HG02943 (cell line): ENCODE measurements around the gene TLE1.

Source experiments
- ATAC-seq: cut with Tn5 transposase; IDR thresholded peaks from one replicate; pipeline ENCODE4 v1.9.1; 2021; ENCODE audit warnings: mild to moderate bottlenecking, low read depth, moderate library complexity; ENCODE audit not compliant: unreplicated experiment

TLE1 gene

DNA sequence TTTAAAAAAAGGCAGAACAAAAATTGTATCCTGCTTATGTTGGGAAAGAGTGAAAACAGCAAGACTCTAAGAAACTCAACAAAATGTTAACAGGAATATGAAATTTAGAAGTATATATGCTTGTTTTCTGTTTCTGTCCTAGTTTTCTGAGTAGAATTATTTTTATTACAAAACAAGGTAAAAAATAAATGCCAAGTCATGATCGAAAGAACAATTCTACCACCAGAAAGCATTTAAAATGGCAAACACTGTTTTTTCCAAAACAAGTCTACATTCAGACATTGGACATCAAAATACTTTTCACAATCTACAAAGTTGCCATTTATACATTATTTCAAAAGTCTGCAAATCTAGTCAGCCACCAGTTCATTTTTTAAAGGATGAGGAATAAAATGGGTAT lies 102.6 kb downstream of the TLE1 start:
- ATAC-seq = no peak

DNA sequence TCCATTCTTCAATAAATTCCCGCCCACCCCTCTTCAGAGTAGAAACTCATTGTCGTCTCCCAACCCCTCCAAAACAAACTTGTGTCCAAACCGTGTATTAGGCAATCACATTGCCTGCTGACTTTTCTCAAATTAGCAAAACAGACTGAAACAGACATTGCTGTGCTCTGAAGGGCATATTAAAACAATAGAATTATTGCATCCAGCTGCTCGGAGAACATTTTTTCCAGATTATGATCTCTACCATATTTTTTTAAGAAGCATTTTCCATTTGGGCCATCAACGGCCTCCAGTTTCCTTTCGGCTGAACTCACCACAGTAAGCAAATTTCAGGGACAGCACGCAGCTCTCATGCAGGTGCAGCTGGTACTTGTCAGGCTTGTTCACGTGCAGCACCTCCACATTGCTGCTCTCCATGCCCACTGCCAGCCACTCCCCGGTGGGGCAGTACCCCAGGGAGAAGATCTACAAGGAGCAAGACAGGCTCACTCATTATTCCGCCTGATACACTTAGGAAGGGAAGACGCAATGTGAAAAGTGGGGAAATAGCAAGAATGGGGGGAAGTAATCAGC lies 104.1 kb downstream of the TLE1 start:
- ATAC-seq = no peak

DNA sequence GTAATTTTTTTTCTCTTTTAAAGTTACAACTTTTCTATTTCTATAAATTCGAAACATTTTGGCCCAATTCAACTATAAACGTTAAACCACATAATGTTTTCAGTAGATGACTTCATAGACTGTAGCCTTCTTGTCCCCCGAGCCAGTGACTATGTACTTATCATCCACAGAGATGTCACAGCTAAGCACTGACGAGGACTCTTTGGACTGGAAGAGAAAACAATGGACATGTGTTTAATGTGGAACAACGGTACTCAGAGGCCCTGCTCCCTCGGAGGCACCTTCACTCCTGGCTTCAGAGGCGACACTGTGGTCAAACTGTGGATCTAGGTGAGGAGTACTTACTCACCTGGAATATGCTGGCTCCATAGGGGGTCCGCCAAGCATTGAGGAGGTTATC lies 105.2 kb downstream of the TLE1 start:
- ATAC-seq = no peak

DNA sequence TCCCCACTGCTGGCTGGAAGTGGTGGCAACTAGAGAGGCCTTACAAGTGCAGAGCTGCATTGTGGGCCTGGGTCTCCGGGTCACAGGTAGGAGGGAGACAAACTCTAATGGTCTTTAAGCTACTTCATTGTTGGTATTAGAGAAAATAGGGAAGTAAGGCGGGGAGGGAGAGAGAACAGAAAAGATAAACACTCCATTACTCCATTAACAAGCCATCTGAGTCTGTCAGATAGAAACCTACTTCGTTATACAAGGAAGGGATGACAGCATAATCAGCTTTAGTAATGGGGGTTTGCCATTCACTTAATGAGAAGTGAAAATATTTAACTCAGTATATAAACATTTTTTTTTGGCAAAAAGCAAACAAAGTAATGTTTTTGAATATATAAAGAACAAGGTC lies 107.4 kb downstream of the TLE1 start:
- no peak for ATAC-seq

DNA sequence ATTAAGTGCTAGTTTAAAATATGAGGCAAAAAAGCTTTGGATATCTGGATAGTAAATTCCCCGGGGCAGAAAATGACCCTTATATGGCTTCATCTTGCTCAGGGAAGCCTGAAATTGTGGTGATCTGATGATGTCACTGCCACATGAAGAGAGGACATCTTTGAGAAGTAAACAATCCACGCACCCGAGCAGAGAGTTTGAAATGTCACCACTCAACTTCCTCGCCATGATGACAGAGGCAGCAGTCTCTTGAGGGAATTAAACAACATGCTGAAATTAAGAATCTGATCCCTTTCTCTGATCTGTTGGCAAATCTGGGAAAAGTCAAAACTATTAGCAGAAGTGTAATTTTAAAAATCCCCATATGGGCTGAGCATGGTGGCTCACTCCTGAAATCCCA lies 110.0 kb downstream of the TLE1 start:
- no peak for ATAC-seq

DNA sequence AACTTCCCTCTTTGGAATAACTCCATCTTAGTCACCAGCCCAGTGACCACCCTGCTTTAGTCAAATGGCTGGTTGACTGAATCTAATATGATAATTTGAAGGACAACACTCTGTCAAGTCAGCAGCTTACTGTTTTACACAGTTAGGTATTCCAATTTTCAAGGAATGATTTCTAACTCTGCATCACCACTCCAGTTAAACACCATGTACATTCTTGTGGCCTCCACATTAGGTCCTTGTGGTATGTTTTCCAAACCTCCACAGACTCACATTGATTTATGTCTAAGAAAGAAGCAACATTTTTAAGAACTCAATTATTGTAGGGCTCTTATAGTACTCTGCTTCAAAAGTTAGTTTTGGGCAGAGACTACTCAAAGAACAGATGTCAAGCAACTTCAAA lies 110.7 kb downstream of the TLE1 start:
- ATAC-seq = no peak

DNA sequence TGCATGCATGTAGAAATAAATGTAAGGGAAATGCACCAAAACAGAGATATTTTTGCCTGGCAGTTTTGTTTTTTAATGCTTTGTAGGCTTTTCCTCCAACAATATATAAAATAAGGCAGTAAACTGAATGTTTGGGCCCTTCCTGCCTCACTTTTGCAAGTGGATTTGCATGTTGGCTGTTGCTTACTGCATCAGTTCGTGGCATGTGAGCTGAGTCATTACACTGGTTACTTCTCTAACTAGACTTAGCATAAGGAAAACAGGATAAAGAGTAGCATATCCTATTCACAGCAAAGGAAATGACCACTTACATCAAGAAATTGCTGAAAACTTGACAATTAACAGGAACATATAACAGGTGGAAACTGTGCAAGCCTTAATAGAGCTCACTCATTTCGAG lies 113.4 kb downstream of the TLE1 start:
- no peak for ATAC-seq

DNA sequence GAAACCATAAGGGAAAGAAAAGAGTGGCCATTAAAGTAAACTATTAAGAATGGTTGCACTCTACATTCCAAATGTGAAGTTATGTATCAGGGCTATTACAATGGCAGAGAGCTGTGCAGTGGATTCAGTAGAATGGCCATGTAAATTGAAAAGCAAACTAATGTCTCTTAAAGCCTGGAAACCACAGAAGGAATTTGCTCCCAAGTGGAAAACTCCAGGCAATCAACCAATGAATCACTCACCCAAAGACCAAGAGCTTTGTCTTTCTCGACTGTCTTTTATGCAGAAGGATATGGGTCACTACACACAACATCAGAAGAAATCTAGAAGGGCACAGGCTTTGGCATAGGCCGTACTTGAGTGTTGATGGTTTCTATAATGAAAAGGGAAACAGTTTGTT lies 114.9 kb downstream of the TLE1 start:
- no peak for ATAC-seq

DNA sequence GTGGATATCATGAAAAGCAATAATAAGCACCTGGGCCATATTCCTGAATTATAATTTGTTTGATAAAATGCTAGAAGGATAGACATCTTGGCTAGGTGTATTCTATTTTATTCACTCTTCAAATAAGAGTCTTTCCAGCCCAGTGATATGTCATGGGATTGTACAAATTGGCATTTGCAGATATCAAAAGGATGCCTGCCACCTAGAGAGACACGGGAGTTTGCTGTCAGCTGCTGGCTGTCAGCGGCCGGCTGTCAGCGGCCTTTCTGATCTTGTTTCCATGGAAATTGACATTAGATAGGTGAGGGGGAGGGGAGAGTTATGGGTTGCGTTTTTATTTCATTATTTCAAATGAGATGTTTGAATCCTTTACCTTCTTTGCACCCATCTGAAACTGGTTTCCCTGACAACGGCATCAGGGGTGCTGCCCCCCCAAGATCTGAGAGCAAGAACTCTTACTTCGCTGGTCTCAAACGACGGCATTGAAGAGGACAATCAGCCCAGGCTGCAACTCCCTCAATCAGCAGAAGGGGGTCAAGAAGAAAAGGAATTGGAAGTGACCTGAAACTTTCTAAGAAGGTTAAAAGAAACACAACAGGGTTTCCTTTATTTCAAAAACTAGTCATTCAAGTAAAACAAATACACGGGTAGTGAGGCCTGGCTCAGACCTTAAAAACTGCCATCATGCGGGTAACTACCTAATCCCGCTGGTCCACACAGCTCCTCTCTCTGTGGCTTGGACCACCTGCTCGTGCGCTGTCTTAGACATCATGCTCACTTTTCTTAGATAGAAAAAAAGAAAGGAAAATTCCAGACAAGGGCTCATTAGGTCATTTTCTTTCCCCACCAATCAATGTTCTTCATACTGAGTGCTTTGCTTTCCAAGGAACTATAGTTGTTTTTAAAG lies 115.7 kb downstream of the TLE1 start:
- no peak for ATAC-seq

DNA sequence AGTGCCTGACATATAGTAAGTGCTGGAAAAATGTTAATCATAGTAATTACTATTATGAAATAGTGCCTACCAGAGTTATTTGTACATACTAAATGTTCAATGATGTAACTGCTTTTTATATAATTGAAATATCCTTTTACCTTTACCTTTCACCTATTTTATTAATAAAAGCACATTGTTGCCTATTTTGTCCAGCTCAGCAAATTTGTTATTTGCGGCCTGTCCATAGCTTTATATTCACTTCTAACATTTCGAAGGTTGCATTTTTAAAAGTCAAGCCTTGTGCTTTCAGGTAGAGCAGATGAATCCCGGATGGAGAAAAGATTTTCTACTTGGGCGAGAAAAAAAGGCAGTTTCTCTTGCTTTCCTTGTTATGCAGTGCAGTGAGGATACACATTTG lies 119.3 kb downstream of the TLE1 start:
- no peak for ATAC-seq

DNA sequence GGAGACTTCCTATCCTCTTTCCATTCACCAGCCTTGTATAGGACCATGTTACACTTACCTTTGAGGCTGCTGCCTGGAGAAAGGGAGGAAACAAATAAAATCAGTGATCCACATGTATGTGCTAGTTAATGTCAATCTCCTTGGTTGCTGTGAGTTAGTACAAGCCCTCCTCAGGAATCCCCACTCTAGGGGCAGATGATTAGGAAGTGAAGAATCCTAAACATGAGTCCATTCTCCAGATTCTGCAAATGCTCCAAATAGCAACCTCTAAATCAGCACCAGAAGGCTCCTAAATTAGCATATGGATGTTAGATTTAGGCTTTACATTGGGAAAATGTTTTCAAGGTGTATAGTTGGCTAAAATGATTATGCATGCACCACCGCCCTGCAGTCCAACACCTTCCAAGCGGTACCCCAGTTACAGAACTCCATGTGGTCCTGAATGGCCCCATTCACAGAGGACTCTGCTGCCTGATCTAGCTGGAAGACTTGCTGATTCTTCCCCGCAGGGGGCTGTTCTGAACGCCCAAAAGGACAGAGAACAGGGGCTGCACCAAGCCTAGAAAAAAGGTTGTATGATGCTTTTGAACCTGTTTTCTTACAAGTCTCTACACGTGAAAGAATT lies 123.2 kb downstream of the TLE1 start:
- ATAC-seq = no peak

DNA sequence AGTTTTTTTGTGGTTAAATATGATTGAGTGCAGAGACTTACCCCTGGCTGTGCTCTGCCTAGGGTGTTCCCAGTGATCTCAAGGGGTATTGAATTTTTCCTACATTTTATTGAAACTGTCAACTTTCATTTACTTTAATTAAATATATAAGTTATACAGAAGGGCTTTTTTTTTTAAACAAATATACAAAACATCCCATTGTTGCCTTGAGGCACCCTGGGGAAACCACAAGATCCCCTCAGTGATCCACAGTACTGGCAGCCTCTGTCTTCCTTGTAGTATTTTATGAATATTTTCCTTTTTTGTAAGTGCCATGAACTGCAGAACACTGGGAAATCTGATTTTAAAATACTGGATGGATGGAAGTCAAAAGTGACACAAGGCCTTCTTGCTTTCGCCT lies 123.7 kb downstream of the TLE1 start:
- no peak for ATAC-seq

DNA sequence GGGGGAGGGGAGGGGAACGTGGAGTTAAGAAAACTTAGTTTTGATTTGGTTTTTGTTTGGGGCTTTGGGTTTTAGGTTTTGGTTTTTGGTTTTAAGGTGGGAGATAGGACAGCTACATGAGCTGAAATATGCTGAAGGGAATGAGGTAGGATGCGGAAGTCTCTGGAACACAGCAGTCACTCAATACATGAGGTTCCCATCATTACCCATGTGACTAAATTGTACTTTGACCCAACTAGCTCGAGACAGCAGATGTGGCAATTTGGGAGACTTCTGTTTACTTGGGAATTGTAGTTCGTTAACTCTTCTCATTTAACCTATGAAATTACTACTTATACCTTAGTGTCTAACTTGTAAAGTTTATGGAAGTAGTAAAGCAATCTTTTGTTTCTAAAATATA lies 124.2 kb downstream of the TLE1 start:
- ATAC-seq = no peak

DNA sequence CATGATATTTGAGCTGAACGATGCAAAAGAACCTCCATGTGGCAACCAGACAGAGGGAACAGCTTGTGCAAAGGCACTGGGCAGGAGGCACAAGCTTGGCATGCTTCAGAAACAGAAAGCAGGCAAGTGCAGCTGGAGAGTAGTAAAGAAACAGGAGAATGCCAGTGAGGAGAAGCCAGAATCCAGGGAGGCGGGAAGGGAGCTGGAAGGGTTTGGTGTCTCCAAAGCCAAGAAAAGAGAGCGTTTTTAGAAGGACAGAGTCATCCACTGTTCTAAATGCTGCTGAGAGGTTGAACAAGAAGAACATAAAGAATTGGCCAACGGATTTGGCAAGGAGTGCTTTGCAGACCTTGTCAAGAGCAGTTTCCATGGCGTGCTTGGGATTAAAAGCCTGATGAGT lies 124.7 kb downstream of the TLE1 start:
- ATAC-seq = no peak

DNA sequence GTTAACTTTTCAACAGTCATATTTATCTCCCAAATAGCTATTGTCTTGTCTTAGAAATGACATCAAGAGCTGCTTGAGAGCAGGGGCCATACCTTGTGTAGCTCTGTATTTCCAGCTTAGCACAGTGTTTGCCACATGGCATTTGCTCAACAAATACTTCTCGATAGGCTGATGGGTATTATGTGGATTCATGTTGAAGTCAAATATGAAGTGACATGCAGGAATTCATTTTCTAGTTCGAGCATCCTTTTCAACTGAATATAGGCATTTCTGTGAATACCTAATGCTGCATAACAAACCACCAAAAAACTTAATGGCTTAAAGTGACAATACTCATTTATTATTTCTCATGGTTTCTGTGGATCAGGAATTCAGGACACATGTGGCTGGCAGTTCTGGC lies 125.6 kb downstream of the TLE1 start:
- ATAC-seq = no peak

DNA sequence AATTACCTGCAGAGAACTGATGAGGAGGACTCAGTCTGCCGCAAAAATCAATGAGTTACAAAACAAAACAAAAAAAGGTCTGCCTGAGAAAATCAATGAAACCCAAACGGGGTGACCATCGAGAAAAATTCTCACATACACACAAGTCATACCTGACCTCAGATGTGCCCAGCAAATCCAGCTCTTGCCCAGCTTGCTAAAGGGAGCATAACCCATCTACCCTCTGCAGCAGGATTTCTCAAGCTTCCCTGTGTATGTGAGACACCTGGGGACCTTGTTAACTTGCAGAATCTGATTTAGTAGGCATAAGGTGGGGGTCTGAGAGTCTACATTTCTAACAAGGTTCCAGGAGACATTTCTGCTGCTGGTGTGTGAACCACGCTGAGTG lies 126.3 kb downstream of the TLE1 start:
- ATAC-seq = no peak

DNA sequence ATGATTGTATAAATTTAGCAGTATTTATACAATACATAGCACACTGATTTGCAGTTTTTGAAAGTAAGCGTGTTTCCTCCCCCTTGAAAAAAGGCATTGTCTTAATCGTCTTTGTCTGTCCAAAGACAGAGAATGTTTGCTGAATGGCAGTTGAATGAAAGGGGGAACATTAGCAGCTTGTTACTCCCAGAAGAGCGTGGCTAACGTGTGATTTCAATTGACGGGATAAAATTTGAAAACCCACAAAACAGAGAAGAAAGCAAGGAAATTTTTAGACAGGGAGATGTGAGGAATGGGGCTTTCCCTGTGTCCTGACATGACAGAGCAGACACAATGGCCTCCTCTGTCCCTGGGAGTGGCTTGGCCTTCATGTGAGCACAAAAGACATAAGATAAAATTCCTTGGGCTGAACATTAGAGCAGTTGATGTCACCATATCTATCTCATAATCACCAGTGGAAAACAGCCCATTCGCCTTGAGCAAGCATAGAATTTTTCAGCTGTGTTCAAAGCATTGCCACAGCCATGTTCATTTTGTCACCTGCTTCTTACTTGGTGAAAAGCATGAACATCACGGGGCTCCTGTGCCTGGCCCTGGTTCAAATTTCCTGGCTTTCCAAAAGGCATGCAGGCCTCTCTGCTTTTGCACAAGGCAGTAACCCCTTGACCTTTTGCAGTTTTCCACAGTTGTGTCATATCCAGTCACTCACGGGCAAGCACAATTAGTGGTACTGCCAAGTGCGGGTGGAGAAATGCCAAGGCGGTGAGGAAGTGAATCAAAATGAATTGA lies 126.9 kb downstream of the TLE1 start:
- no peak for ATAC-seq

DNA sequence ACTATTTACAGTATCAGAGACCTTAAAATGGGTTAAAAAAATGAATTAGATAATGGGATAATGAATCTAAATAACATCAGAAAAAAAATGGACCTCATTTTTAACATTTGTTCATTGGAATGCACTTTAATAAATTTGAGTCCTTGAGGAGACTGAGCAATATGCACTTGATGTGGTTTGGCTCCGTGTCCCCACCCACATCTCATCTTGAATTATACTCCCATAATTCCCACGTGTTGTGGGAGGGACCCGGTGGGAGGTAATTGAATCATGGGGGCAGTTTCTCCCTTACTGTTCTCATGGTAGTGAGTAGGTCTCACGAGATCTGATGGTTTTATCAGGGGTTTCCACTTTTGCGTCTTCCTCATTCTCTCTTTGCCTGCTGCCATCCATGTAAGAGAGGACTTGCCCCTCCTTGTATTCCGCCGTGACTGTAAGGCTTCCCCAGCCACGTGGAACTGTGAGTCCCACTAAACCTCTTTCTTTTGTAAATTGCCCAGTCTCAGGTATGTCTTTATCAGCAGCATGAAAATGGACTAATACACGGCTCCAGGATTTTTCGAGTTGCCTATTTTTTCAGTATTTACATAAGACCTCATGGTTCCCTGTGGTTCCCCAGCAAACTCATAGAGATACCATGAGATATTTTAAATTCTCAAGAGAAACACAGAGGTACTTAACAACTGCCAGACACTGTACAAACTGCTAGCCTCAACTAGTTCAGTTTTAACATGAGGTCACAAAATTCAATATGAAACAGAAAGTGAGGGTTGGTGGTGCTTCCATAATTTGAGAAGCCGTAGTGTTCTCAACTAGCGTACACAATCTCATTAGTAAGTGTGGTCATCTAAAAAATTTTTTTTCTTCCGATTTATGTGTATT lies 128.3 kb downstream of the TLE1 start:
- ATAC-seq = no peak

DNA sequence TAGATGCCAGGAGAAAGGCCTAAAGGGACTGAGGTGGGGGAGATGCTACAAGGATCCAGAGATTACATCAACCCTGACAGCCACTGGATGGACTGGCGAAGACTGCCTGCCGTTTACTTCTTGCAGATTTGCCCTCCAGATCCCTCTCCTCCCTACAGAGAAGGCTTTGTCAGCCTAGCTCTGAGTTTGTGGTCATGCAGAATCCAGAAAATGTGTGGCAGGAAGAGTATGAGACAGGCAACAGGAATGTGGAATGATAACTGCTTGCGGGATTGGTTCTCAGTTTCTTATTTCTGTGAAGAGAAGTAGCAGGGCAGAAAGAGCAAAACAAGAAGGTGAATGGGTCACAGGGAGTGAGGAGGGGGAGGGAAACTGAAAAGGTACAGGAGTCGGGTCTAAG lies 129.6 kb downstream of the TLE1 start:
- no peak for ATAC-seq

DNA sequence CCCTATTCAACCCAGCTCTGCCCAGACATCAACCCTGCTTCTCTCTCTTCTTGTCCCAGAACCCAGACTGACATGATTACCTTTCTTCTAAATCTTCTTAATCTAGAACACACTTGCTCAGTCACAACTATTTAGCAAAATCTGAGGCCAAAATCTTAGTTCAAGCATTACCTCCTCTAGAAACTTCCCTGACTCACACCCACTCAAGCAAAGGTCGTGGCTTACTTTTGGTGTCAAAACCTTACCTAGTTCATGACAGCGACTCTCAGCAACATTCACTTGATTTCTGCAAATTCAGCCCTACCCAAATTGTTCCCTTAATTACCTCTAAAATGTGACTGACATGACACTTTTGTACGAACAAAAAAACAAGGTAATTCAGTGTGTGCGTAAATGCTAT lies 130.2 kb downstream of the TLE1 start:
- ATAC-seq = no peak
